ENCODE measurements around the gene FRMD1. TPM values are rescaled to one million over a fixed set of nuclear protein-coding genes. Genes with fewer than 3 reads are reported as not detected.

Gene FRMD1
- total RNA-seq, 2 experiments from 2014 or later = not detected

- Mint-ChIP-seq H3K27ac (no peak overlapping the region), H3K9me3 (peaks cover 6% of the 10 kb centered on the region), H3K36me3 (ENCODE audit: low read depth) (no peaks in the 10 kb centered on the region), H3K27me3 (no peaks in the 10 kb centered on the region), H3K4me1 (ENCODE audit: low read depth) (no peaks in the 10 kb centered on the region), H3K4me3 (no peak overlapping the region)
- no peak for DNase-seq
- H3K4me3 ChIP-seq (ENCODE audit: low read length) = no peak overlapping the region
- no peak for TF ChIP-seq CTCF (IDR thresholded peaks at IDR 0.05)
- no peaks in the 10 kb centered on the region for H3K4me1 ChIP-seq (ENCODE audit: insufficient read depth, low read length)
- intact Hi-C loops (cut with DNase I, micrococcal nuclease) = no loop called here
- H3K36me3 ChIP-seq (ENCODE audit: insufficient read depth, low read length) = no peaks in the 10 kb centered on the region
- no peak for ATAC-seq (ENCODE audit: poor library complexity)
- H3K27me3 ChIP-seq (ENCODE audit: control insufficient read depth in 1 of 2, insufficient read depth in 2 of 2, low read length in 2 of 2) = peaks cover 0 to 2% of the 10 kb centered on the region in 2 experiments
- ChIA-PET CTCF (no interaction called here), POLR2A (no interaction called here)
- peaks cover 4 to 5% of the 10 kb centered on the region in 2 experiments for H3K9me3 ChIP-seq (ENCODE audit: control insufficient read depth in 1 of 2, insufficient read depth in 1 of 2, low read length in 2 of 2)
- no peak overlapping the region for H3K27ac ChIP-seq (ENCODE audit: low read depth in 1 of 2, low read length in 2 of 2)
Observed at GRCh38 chr6:168005796-168006195, 73.2 kb downstream of the FRMD1 start.

GRCh38 chr6:168004945-168005344 lies 74.1 kb downstream of the FRMD1 start:
- peaks cover 0 to 5% of the 10 kb centered on the region in 2 experiments for H3K9me3 ChIP-seq (ENCODE audit: control insufficient read depth in 1 of 2, insufficient read depth in 1 of 2, low read length in 2 of 2)
- H3K9me3 Mint-ChIP-seq = no peaks in the 10 kb centered on the region
- TF ChIP-seq CTCF (IDR thresholded peaks at IDR 0.05) = no peak
- no peaks in the 10 kb centered on the region for H3K4me1 Mint-ChIP-seq (ENCODE audit: low read depth)
- DNase-seq = no peak
- no peak for ATAC-seq (ENCODE audit: poor library complexity)
- no peak overlapping the region for H3K4me3 ChIP-seq (ENCODE audit: low read length)
- no peak overlapping the region for H3K27ac ChIP-seq (ENCODE audit: low read depth in 1 of 2, low read length in 2 of 2)
- H3K36me3 Mint-ChIP-seq (ENCODE audit: low read depth) = no peaks in the 10 kb centered on the region
- H3K27me3 Mint-ChIP-seq = no peaks in the 10 kb centered on the region
- no peak overlapping the region for H3K4me3 Mint-ChIP-seq
- H3K36me3 ChIP-seq (ENCODE audit: insufficient read depth, low read length) = no peaks in the 10 kb centered on the region
- POLR2A ChIA-PET = no interaction called here
- intact Hi-C loops (cut with DNase I, micrococcal nuclease) = no loop called here
- CTCF ChIA-PET = no interaction called here
- no peaks in the 10 kb centered on the region for H3K4me1 ChIP-seq (ENCODE audit: insufficient read depth, low read length)
- H3K27ac Mint-ChIP-seq = no peak overlapping the region
- H3K27me3 ChIP-seq (ENCODE audit: control insufficient read depth in 1 of 2, insufficient read depth in 2 of 2, low read length in 2 of 2) = peaks cover 0 to 2% of the 10 kb centered on the region in 2 experiments

GRCh38 chr6:168004023-168004422 lies 75.0 kb downstream of the FRMD1 start:
- Mint-ChIP-seq H3K27ac (no peak overlapping the region), H3K36me3 (ENCODE audit: low read depth) (no peaks in the 10 kb centered on the region), H3K4me1 (ENCODE audit: low read depth) (no peaks in the 10 kb centered on the region), H3K4me3 (no peak overlapping the region), H3K27me3 (no peaks in the 10 kb centered on the region), H3K9me3 (no peaks in the 10 kb centered on the region)
- ATAC-seq (ENCODE audit: poor library complexity) (no peak), DNase-seq (no peak)
- TF ChIP-seq CTCF (IDR thresholded peaks at IDR 0.05) = no peak
- no peaks in the 10 kb centered on the region for H3K4me1 ChIP-seq (ENCODE audit: insufficient read depth, low read length)
- H3K9me3 ChIP-seq (ENCODE audit: control insufficient read depth in 1 of 2, insufficient read depth in 1 of 2, low read length in 2 of 2) = peaks cover 0 to 5% of the 10 kb centered on the region in 2 experiments
- intact Hi-C loops (cut with DNase I, micrococcal nuclease) = no loop called here
- CTCF ChIA-PET = no interaction called here
- peaks cover 0 to 2% of the 10 kb centered on the region in 2 experiments for H3K27me3 ChIP-seq (ENCODE audit: control insufficient read depth in 1 of 2, insufficient read depth in 2 of 2, low read length in 2 of 2)
- POLR2A ChIA-PET = no interaction called here
- no peaks in the 10 kb centered on the region for H3K36me3 ChIP-seq (ENCODE audit: insufficient read depth, low read length)
- H3K4me3 ChIP-seq (ENCODE audit: low read length) = no peak overlapping the region
- H3K27ac ChIP-seq (ENCODE audit: low read depth in 1 of 2, low read length in 2 of 2) = no peak overlapping the region

Other genes with a start within 250 kb of the FRMD1 start
- gene KIF25, start 81.5 kb downstream of the FRMD1 start, total RNA-seq = not detected
- gene DACT2, start 240.6 kb upstream of the FRMD1 start, total RNA-seq = not detected

All from CD4-positive, alpha-beta T cell (primary cell).